ENCODE data around the gene GREB1L. TPM values are rescaled to one million over a fixed set of nuclear protein-coding genes. Genes with fewer than 3 reads are reported as not detected.

GREB1L gene
- total and polyA plus RNA-seq, 2 donors (not counting 1 experiment from before 2014, with no cell fraction given) = 0.33 to 0.41 TPM

DNA sequence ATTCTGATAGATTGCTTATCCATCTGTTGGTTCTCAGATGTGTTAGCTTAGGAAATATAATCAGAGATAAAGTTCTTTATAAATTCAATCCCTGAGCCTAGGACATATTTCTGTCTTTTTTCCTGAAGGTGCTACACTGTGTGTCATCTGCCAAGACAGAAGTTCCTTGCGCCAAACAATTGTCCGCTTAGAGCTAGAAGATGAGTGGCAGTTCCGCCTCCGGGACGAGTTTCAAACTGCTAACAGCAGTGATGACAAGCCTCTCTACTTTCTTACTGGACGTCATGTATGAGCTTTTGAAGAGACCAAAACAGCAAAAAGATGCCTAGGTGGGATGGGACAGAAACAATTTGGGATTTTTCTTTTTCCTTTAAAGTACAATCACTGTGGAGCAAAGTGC is 280.5 kb downstream of the GREB1L start:
- Histone ChIP-seq H3K36me3 (ENCODE audit: control insufficient read depth, insufficient read depth, low read length) (peaks cover 2% of the 10 kb centered on the region), H3K27ac (ENCODE audit: insufficient read depth, low read length) (no peak overlapping the region), H3K27me3 (ENCODE audit: control insufficient read depth, insufficient read depth, low read length) (no peaks in the 10 kb centered on the region), H3K4me2 (ENCODE audit: extremely low read depth, insufficient read depth, low read length) (no peak overlapping the region), H2AFZ (ENCODE audit: low read length) (no peak overlapping the region), H3K79me2 (ENCODE audit: control insufficient read depth, insufficient read depth, low read length) (no peaks in the 10 kb centered on the region), H3K4me3 (replicated peaks in 1 of 4; ENCODE audit: control extremely low read depth in 1 of 4, insufficient read depth in 1 of 4, low read depth in 3 of 4, low read length in 4 of 4) (no peak overlapping the region), H4K20me1 (ENCODE audit: control insufficient read depth, extremely low read depth, insufficient read depth, low read length) (no peaks in the 10 kb centered on the region), H3K9me3 (ENCODE audit: control insufficient read depth, insufficient read depth, low read depth, low read length) (no peaks in the 10 kb centered on the region), H3K9ac (ENCODE audit: insufficient read depth, low read length) (no peak overlapping the region), H3K4me1 (ENCODE audit: control insufficient read depth, extremely low read depth, insufficient read depth, low read length) (no peaks in the 10 kb centered on the region)
- TF ChIP-seq EZH2 (IDR thresholded peaks at IDR 0.05; ENCODE audit: low read length, missing control alignments) = no peak
- TF ChIP-seq, protein P1, sequence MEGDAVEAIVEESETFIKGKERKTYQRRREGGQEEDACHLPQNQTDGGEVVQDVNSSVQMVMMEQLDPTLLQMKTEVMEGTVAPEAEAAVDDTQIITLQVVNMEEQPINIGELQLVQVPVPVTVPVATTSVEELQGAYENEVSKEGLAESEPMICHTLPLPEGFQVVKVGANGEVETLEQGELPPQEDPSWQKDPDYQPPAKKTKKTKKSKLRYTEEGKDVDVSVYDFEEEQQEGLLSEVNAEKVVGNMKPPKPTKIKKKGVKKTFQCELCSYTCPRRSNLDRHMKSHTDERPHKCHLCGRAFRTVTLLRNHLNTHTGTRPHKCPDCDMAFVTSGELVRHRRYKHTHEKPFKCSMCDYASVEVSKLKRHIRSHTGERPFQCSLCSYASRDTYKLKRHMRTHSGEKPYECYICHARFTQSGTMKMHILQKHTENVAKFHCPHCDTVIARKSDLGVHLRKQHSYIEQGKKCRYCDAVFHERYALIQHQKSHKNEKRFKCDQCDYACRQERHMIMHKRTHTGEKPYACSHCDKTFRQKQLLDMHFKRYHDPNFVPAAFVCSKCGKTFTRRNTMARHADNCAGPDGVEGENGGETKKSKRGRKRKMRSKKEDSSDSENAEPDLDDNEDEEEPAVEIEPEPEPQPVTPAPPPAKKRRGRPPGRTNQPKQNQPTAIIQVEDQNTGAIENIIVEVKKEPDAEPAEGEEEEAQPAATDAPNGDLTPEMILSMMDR (conservative IDR thresholded peaks at IDR 0.05 in 1 of 2, IDR thresholded peaks at IDR 0.05 in 1 of 2; ENCODE audit: low read depth in 1 of 2, low read length in 2 of 2) = no peak
- no peak for DNase-seq (ENCODE audit: low read depth in 2 of 2)

DNA sequence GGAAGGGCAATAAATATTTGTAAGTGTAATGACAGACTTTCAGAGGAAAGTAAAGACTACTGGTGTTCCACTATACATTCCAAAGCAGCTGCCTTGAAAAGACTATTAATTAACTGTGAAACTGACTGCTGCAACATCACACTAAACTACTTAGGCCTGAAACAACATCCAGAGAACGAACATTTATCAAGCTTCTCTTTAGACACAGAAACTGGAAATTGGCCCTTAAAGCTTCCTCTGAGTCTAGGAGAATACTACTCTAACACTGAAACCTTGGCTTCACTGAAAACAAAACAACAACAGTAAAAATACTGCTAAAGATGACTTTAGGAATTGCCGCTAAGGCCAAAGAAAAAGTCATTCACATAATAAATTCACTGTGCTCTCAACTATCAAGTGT is 283.9 kb downstream of the GREB1L start:
- peaks cover 2% of the 10 kb centered on the region for H3K36me3 ChIP-seq (ENCODE audit: control insufficient read depth, insufficient read depth, low read length)
- no peak overlapping the region for H2AFZ ChIP-seq (ENCODE audit: low read length)
- no peak overlapping the region for H3K27ac ChIP-seq (ENCODE audit: insufficient read depth, low read length)
- TF ChIP-seq EZH2 (IDR thresholded peaks at IDR 0.05; ENCODE audit: low read length, missing control alignments) = no peak
- TF ChIP-seq, protein P1 (conservative IDR thresholded peaks at IDR 0.05 in 1 of 2, IDR thresholded peaks at IDR 0.05 in 1 of 2; ENCODE audit: low read depth in 1 of 2, low read length in 2 of 2) = no peak
- no peaks in the 10 kb centered on the region for H3K79me2 ChIP-seq (ENCODE audit: control insufficient read depth, insufficient read depth, low read length)
- no peaks in the 10 kb centered on the region for H3K27me3 ChIP-seq (ENCODE audit: control insufficient read depth, insufficient read depth, low read length)
- H3K9me3 ChIP-seq (ENCODE audit: control insufficient read depth, insufficient read depth, low read depth, low read length) = no peaks in the 10 kb centered on the region
- H3K4me3 ChIP-seq (replicated peaks in 1 of 4; ENCODE audit: control extremely low read depth in 1 of 4, insufficient read depth in 1 of 4, low read depth in 3 of 4, low read length in 4 of 4) = no peak overlapping the region
- no peak overlapping the region for H3K9ac ChIP-seq (ENCODE audit: insufficient read depth, low read length)
- H3K4me1 ChIP-seq (ENCODE audit: control insufficient read depth, extremely low read depth, insufficient read depth, low read length) = no peaks in the 10 kb centered on the region
- no peak overlapping the region for H3K4me2 ChIP-seq (ENCODE audit: extremely low read depth, insufficient read depth, low read length)
- DNase-seq (ENCODE audit: low read depth in 2 of 2) = no peak
- no peaks in the 10 kb centered on the region for H4K20me1 ChIP-seq (ENCODE audit: control insufficient read depth, extremely low read depth, insufficient read depth, low read length)

DNA sequence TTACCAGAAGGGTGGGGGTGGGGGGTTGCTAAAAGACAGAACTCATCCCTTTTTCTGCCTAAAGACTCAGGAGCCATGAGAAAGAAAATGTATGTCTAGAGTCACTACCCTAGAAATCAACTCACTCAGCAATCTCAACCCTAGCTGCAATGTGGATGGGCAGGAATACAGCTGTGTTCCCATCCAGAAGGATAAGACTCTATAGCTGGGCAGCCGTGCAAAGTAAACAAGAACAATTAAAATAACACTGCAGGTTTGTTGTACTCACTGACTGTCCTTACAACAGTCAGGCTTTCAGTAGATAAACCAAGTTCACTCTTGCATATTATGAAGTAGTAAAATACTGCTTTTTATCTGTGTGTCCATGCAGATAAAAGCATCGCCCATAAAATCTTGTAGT is 284.4 kb downstream of the GREB1L start:
- no peak overlapping the region for H3K4me2 ChIP-seq (ENCODE audit: extremely low read depth, insufficient read depth, low read length)
- no peaks in the 10 kb centered on the region for H3K27me3 ChIP-seq (ENCODE audit: control insufficient read depth, insufficient read depth, low read length)
- no peak overlapping the region for H3K9ac ChIP-seq (ENCODE audit: insufficient read depth, low read length)
- TF ChIP-seq, protein P1 (conservative IDR thresholded peaks at IDR 0.05 in 1 of 2, IDR thresholded peaks at IDR 0.05 in 1 of 2; ENCODE audit: low read depth in 1 of 2, low read length in 2 of 2) = no peak
- no peak for TF ChIP-seq EZH2 (IDR thresholded peaks at IDR 0.05; ENCODE audit: low read length, missing control alignments)
- H3K4me3 ChIP-seq (replicated peaks in 1 of 4; ENCODE audit: control extremely low read depth in 1 of 4, insufficient read depth in 1 of 4, low read depth in 3 of 4, low read length in 4 of 4) = no peak overlapping the region
- no peaks in the 10 kb centered on the region for H3K4me1 ChIP-seq (ENCODE audit: control insufficient read depth, extremely low read depth, insufficient read depth, low read length)
- DNase-seq (ENCODE audit: low read depth in 2 of 2) = no peak
- no peak overlapping the region for H3K27ac ChIP-seq (ENCODE audit: insufficient read depth, low read length)
- H3K9me3 ChIP-seq (ENCODE audit: control insufficient read depth, insufficient read depth, low read depth, low read length) = no peaks in the 10 kb centered on the region
- no peaks in the 10 kb centered on the region for H4K20me1 ChIP-seq (ENCODE audit: control insufficient read depth, extremely low read depth, insufficient read depth, low read length)
- no peaks in the 10 kb centered on the region for H3K79me2 ChIP-seq (ENCODE audit: control insufficient read depth, insufficient read depth, low read length)
- peaks cover 2% of the 10 kb centered on the region for H3K36me3 ChIP-seq (ENCODE audit: control insufficient read depth, insufficient read depth, low read length)
- H2AFZ ChIP-seq (ENCODE audit: low read length) = no peak overlapping the region

Data from fibroblast of lung (primary cell).